Activated CD4-positive, alpha-beta memory T cell treated with anti-CD3 and anti-CD28 coated beads for 36 hours (primary cell): ENCODE measurements around the gene FIBP. TPM values are rescaled to one million over a fixed set of nuclear protein-coding genes. Genes with fewer than 3 reads are reported as not detected.

ENCODE experiments used
- CTCF ChIA-PET: fragments of 350-600 bp; sonication (Branson Sonifier 250); formaldehyde crosslinking; loops from one replicate; lab custom pipeline; 2021; ENCODE audit warnings: antibody characterized with exemption, inconsistent platforms; lab: Charles Lee
- POLR2A ChIA-PET: fragments of 350-600 bp; sonication (Branson Sonifier 250); formaldehyde crosslinking; loops from one replicate; lab custom pipeline; 2021; ENCODE audit warnings: antibody characterized with exemption; lab: Charles Lee
- DNase-seq: peaks from one replicate; pipeline ENCODE4 v3.0.0-alpha.2; 2020
- H3K27ac Mint-ChIP-seq: one replicate; pipeline ENCODE4 v1.8.0; 2021; ENCODE audit warnings: mixed read lengths
- H3K27me3 Mint-ChIP-seq: one replicate; pipeline ENCODE4 v1.8.0; 2021; ENCODE audit warnings: mixed read lengths
- H3K36me3 Mint-ChIP-seq: one replicate; pipeline ENCODE4 v1.8.0; 2021; ENCODE audit warnings: mixed read lengths
- H3K4me1 Mint-ChIP-seq: one replicate; pipeline ENCODE4 v1.8.0; 2021; ENCODE audit warnings: low read depth, mixed read lengths
- H3K4me3 Mint-ChIP-seq: one replicate; pipeline ENCODE4 v1.8.0; 2021; ENCODE audit warnings: mild to moderate bottlenecking, mixed read lengths
- H3K9me3 Mint-ChIP-seq: one replicate; pipeline ENCODE4 v1.8.0; 2021; ENCODE audit warnings: mixed read lengths
- intact Hi-C: fragments of 100-400 bp; cut with micrococcal nuclease; formaldehyde crosslinking; loops from one replicate; pipeline ENCODE4 v1.15.1; 2023
- total RNA-seq, 2 experiments: library from RNA; stranded (reverse); gene quantifications; one replicate each; pipeline ENCODE4 v1.2.3, GENCODE V29; 2021

Gene FIBP
- total RNA-seq, 2 experiments from 2014 or later = 94.2 to 101 TPM

GRCh38 chr11:65834202-65834601 is 54.1 kb downstream of the FIBP start:
- CTCF ChIA-PET = interaction anchor here (2.3 to 4.1 kb wide), 4 partner anchors 16 to 54 kb away, joined by 8 to 25 read pairs (median 16); partner anchors contain the start of gene AP5B1
- DNase-seq = no peak
- Mint-ChIP-seq H3K36me3 (no peaks in the 10 kb centered on the region), H3K4me3 (no peak overlapping the region), H3K4me1 (peaks cover 21% of the 10 kb centered on the region), H3K27ac (no peak overlapping the region), H3K27me3 (no peaks in the 10 kb centered on the region), H3K9me3 (no peaks in the 10 kb centered on the region)
- intact Hi-C loops = no loop called here
- POLR2A ChIA-PET = interaction anchor here (0.7 to 2.7 kb wide), 4 partner anchors 16 to 127 kb away, joined by 3 to 16 read pairs (median 4); partner anchors contain the start of genes MUS81 and SART1

Other genes starting within 250 kb of the FIBP start
- gene RELA, start 225.6 kb downstream of the FIBP start, total RNA-seq = 10 to 100 TPM; 74.9 to 76.5 TPM
- 10 to 100 TPM; 55.9 to 61.6 TPM for gene KAT5, start 176.2 kb downstream of the FIBP start, total RNA-seq
- gene RNASEH2C, start 167.7 kb downstream of the FIBP start, total RNA-seq = 100 to 1,000 TPM in 1 of 2 experiments, 10 to 100 TPM in 1; 98.4 to 105 TPM
- 10 to 100 TPM; 13.6 to 14.5 TPM for gene AP5B1, start 107.5 kb downstream of the FIBP start, total RNA-seq
- not detected for gene OVOL1, start 101.4 kb downstream of the FIBP start, total RNA-seq
- 1 to 10 TPM; 2.0 to 2.7 TPM for gene SNX32, start 54.5 kb downstream of the FIBP start, total RNA-seq
- 1,000 to 10,000 TPM; 1,166 to 1,191 TPM for gene CFL1, start 30.3 kb downstream of the FIBP start, total RNA-seq
- gene MUS81, start 28.0 kb downstream of the FIBP start, total RNA-seq = 10 to 100 TPM; 69.8 to 71.7 TPM
- 10 to 100 TPM; 11.5 to 12.5 TPM for gene EFEMP2, start 15.7 kb downstream of the FIBP start, total RNA-seq
- 10 to 100 TPM; 11.1 to 13.2 TPM for gene CTSW, start 8.6 kb downstream of the FIBP start, total RNA-seq
- gene CCDC85B, start 2.2 kb upstream of the FIBP start, total RNA-seq = 10 to 100 TPM; 40.0 to 44.4 TPM
- gene FOSL1, start 11.9 kb upstream of the FIBP start, total RNA-seq = 10 to 100 TPM; 17.1 to 17.7 TPM
- 10 to 100 TPM; 22.2 to 23.6 TPM for gene C11orf68, start 30.6 kb upstream of the FIBP start, total RNA-seq
- gene DRAP1, start 31.0 kb upstream of the FIBP start, total RNA-seq = 100 to 1,000 TPM; 154 to 169 TPM
- gene TSGA10IP, start 57.0 kb upstream of the FIBP start, total RNA-seq = not detected
- 10 to 100 TPM; 59.1 to 60.5 TPM for gene SART1, start 73.3 kb upstream of the FIBP start, total RNA-seq
- gene EIF1AD, start 113.7 kb upstream of the FIBP start, total RNA-seq = 10 to 100 TPM; 41.2 to 42.7 TPM
- gene BANF1, start 114.0 kb upstream of the FIBP start, total RNA-seq = 100 to 1,000 TPM; 264 to 280 TPM
- not detected for gene CST6, start 123.5 kb upstream of the FIBP start, total RNA-seq
- not detected for gene CATSPER1, start 138.0 kb upstream of the FIBP start, total RNA-seq
- gene GAL3ST3, start 160.7 kb upstream of the FIBP start, total RNA-seq = not detected
- gene SF3B2, start 163.9 kb upstream of the FIBP start, total RNA-seq = 100 to 1,000 TPM; 271 to 274 TPM
- gene PACS1, start 181.8 kb upstream of the FIBP start, total RNA-seq = 10 to 100 TPM; 82.0 to 84.1 TPM